B cell (primary cell): ENCODE measurements around the gene ZNF521.

ENCODE experiments used
- CTCF ChIP-seq: fragments of 200-600 bp; IDR thresholded peaks from one replicate; pipeline ENCODE4 v1.8.0; 2022; ENCODE audit warnings: antibody characterized with exemption, mild to moderate bottlenecking
- EZH2 ChIP-seq: IDR thresholded peaks from 2 replicates; pipeline ENCODE4 v1.6.1; 2012; ENCODE audit warnings: borderline replicate concordance, low read depth, mild to moderate bottlenecking, moderate library complexity, low read length; ENCODE audit not compliant: insufficient read depth, poor library complexity, severe bottlenecking

- TF ChIP-seq CTCF (no peak), EZH2 (no peak)
Observed at GRCh38 chr18:25360301-25360899, 8.4 kb upstream of the ZNF521 start.
